ENCODE results near the gene NFAT5. TPM values are rescaled to one million over a fixed set of nuclear protein-coding genes. Genes with fewer than 3 reads are reported as not detected.

The NFAT5 gene
- total RNA-seq, 1 experiment from 2014 or later: 57.9 TPM

GRCh38 chr16:69613378-69614154 lies 47.8 kb downstream of the NFAT5 start:
- no peak for TF ChIP-seq CTCF (IDR thresholded peaks at IDR 0.05; ENCODE audit: unreplicated experiment)
- DNase-seq: peak; percentile 51
- Mint-ChIP-seq H3K9me3 (ENCODE audit: low read depth, unreplicated experiment) (no peaks in the 10 kb centered on the region), H3K4me1 (ENCODE audit: low read depth, unreplicated experiment) (peaks cover 58% of the 10 kb centered on the region), H3K36me3 (ENCODE audit: insufficient read depth, unreplicated experiment) (peaks cover 5% of the 10 kb centered on the region), H3K27me3 (ENCODE audit: unreplicated experiment) (no peaks in the 10 kb centered on the region), H3K4me3 (ENCODE audit: low read depth, unreplicated experiment) (peak overlapping the region; percentile 5), H3K27ac (ENCODE audit: unreplicated experiment) (peak overlapping the region; percentile 64)
- CTCF ChIA-PET: interaction anchor here (1.0 to 1.2 kb wide), 2 partner anchors 169 to 215 kb away, joined by 3 read pairs; no protein-coding TSS in a partner anchor
- no TSS peak for BruUV-seq (replicated peaks)
- intact Hi-C loops (cut with micrococcal nuclease; ENCODE audit: unreplicated experiment): loop anchor here (5.0 kb wide), 2 partner anchors 46 to 216 kb away; partner anchors contain the start of gene NFAT5

- H3K27ac Mint-ChIP-seq (ENCODE audit: unreplicated experiment): peak overlapping the region; percentile 36
- peaks cover 45% of the 10 kb centered on the region for H3K4me1 Mint-ChIP-seq (ENCODE audit: low read depth, unreplicated experiment)
- DNase-seq: no peak
- H3K27me3 Mint-ChIP-seq (ENCODE audit: unreplicated experiment): no peaks in the 10 kb centered on the region
- H3K9me3 Mint-ChIP-seq (ENCODE audit: low read depth, unreplicated experiment): no peaks in the 10 kb centered on the region
- H3K4me3 Mint-ChIP-seq (ENCODE audit: low read depth, unreplicated experiment): no peak overlapping the region
- H3K36me3 Mint-ChIP-seq (ENCODE audit: insufficient read depth, unreplicated experiment): peaks cover 5% of the 10 kb centered on the region
- BruUV-seq (replicated peaks): no TSS peak
- intact Hi-C loops (cut with micrococcal nuclease; ENCODE audit: unreplicated experiment): no loop called here
- CTCF ChIA-PET: no interaction called here
- no peak for TF ChIP-seq CTCF (IDR thresholded peaks at IDR 0.05; ENCODE audit: unreplicated experiment)
Observed at GRCh38 chr16:69615528-69615927, 49.8 kb downstream of the NFAT5 start.

GRCh38 chr16:69616082-69616481 lies 50.3 kb downstream of the NFAT5 start:
- Mint-ChIP-seq H3K4me1 (ENCODE audit: low read depth, unreplicated experiment) (peaks cover 41% of the 10 kb centered on the region), H3K27ac (ENCODE audit: unreplicated experiment) (peak overlapping the region; percentile 36)
- no TSS peak for BruUV-seq (replicated peaks)

GRCh38 chr16:69618307-69618706 lies 52.5 kb downstream of the NFAT5 start:
- intact Hi-C loops (cut with micrococcal nuclease; ENCODE audit: unreplicated experiment): no loop called here
- H3K9me3 Mint-ChIP-seq (ENCODE audit: low read depth, unreplicated experiment): no peaks in the 10 kb centered on the region
- no TSS peak for BruUV-seq (replicated peaks)
- CTCF ChIA-PET: interaction anchor here (0.5 kb wide), 1 partner anchor 9 kb away, joined by 3 read pairs; no protein-coding TSS in a partner anchor
- TF ChIP-seq CTCF (IDR thresholded peaks at IDR 0.05; ENCODE audit: unreplicated experiment): no peak
- peaks cover 10% of the 10 kb centered on the region for H3K36me3 Mint-ChIP-seq (ENCODE audit: insufficient read depth, unreplicated experiment)
- no peak overlapping the region for H3K27ac Mint-ChIP-seq (ENCODE audit: unreplicated experiment)
- H3K27me3 Mint-ChIP-seq (ENCODE audit: unreplicated experiment): no peaks in the 10 kb centered on the region
- peaks cover 40% of the 10 kb centered on the region for H3K4me1 Mint-ChIP-seq (ENCODE audit: low read depth, unreplicated experiment)
- DNase-seq: no peak
- H3K4me3 Mint-ChIP-seq (ENCODE audit: low read depth, unreplicated experiment): no peak overlapping the region

More at GRCh38 chr16:69616082-69616481, 50.3 kb downstream of the NFAT5 start:
- H3K9me3 Mint-ChIP-seq (ENCODE audit: low read depth, unreplicated experiment): no peaks in the 10 kb centered on the region
- CTCF ChIA-PET: no interaction called here
- no peak for DNase-seq
- no peaks in the 10 kb centered on the region for H3K27me3 Mint-ChIP-seq (ENCODE audit: unreplicated experiment)
- TF ChIP-seq CTCF (IDR thresholded peaks at IDR 0.05; ENCODE audit: unreplicated experiment): no peak
- intact Hi-C loops (cut with micrococcal nuclease; ENCODE audit: unreplicated experiment): no loop called here
- H3K4me3 Mint-ChIP-seq (ENCODE audit: low read depth, unreplicated experiment): no peak overlapping the region
- peaks cover 5% of the 10 kb centered on the region for H3K36me3 Mint-ChIP-seq (ENCODE audit: insufficient read depth, unreplicated experiment)

Data from Calu3 (cell line).